HCT116 (cell line): ENCODE results near the gene BCL11A. TPM values are rescaled to one million over a fixed set of nuclear protein-coding genes. Genes with fewer than 3 reads are reported as not detected.

ENCODE experiments used
- ATAC-seq: fragments of 200-7000 bp; cut with Tn5 transposase; 2 replicates; pipeline ENCODE4 v1.9.1; 2020; ENCODE audit warnings: mild to moderate bottlenecking, moderate library complexity
- BruUV-seq: library from RNA; stranded (reverse); fragments of 400-500 nt; replicated peaks from 2 replicates; lab custom pipeline; 2021; lab: Mats Ljungman, UMichigan
- CTCF ChIA-PET: fragments of 300-600 bp; sonication (Branson Sonifier 250); formaldehyde crosslinking; loops from one replicate; lab custom pipeline; 2021; ENCODE audit warnings: antibody characterized with exemption; lab: Charles Lee
- POLR2A ChIA-PET: fragments of 300-600, 350-600 bp; sonication (Branson Sonifier 250); formaldehyde crosslinking; loops from one replicate; lab custom pipeline; 2021; ENCODE audit warnings: antibody characterized with exemption; lab: Charles Lee
- RAD21 ChIA-PET, 2 experiments: fragments of 300-600 bp; sonication (Branson Sonifier 250); formaldehyde crosslinking; loops; one replicate each; lab custom pipeline; 2023; ENCODE audit warnings: low total read pairs in 2 of 2; ENCODE audit not compliant: uncharacterized antibody in 2 of 2, unreplicated experiment in 2 of 2, low non-redundant PET in 1 of 2; lab: Charles Lee
- DNase-seq: peaks from one replicate; pipeline ENCODE4 v3.0.0-alpha.2; 2010; ENCODE audit warnings: low read depth, low spot score
- H2AFZ ChIP-seq: fragments of 200-600 bp; shearing (Covaris generic), sonication (generic); 2 replicates; pipeline ENCODE4 v1.6.1; 2017; ENCODE audit warnings: low read depth, mixed run types, mixed read lengths, antibody characterized with exemption, low read length; ENCODE audit not compliant: poor library complexity, severe bottlenecking
- H3K27ac ChIP-seq: 2 replicates; pipeline ENCODE4 v1.5.1; 2012; ENCODE audit warnings: low read depth, low read length
- H3K27me3 ChIP-seq: fragments of 200-600 bp; sonication (generic); 2 replicates; pipeline ENCODE4 v1.6.1; 2016; ENCODE audit warnings: mixed run types, low read length, mixed read lengths; ENCODE audit not compliant: insufficient read depth
- H3K36me3 ChIP-seq, 2 experiments: fragments of 200-500 bp in 1 of 2; fragments of 200-600 bp in 1 of 2; sonication (Bioruptor generic) in 1 of 2; sonication (generic) in 1 of 2; 2 replicates each; pipeline versions ENCODE4 v1.5.1 to v1.6.1; 2014 to 2016; ENCODE audit warnings: low read length in 2 of 2, inconsistent platforms in 1 of 2, mixed read lengths in 1 of 2, mixed run types in 1 of 2; ENCODE audit not compliant: insufficient read depth in 2 of 2, control insufficient read depth in 1 of 2
- H3K4me1 ChIP-seq, 2 experiments: fragments of 200-600 bp in 1 of 2; sonication (generic) in 1 of 2; 2 replicates each; pipeline versions ENCODE4 v1.5.1 to v1.6.1; 2012 to 2017; ENCODE audit warnings: low read length in 2 of 2, inconsistent platforms in 1 of 2, mild to moderate bottlenecking in 1 of 2, mixed read lengths in 1 of 2, mixed run types in 1 of 2, moderate library complexity in 1 of 2; ENCODE audit not compliant: insufficient read depth in 2 of 2, control insufficient read depth in 1 of 2
- H3K4me2 ChIP-seq: fragments of 200-600 bp; sonication (generic); 2 replicates; pipeline ENCODE4 v1.6.1; 2017; ENCODE audit warnings: mixed run types, low read length, mixed read lengths
- H3K4me3 ChIP-seq, 2 experiments: fragments of 200-600 bp in 1 of 2; sonication (generic) in 1 of 2; replicated peaks in 1 of 2; 2 replicates each; pipeline ENCODE4 v1.5.1; 2011 to 2016; ENCODE audit warnings: low read length in 2 of 2, control low read depth in 1 of 2, low read depth in 1 of 2, mild to moderate bottlenecking in 1 of 2, mixed read lengths in 1 of 2, mixed run types in 1 of 2
- H3K79me2 ChIP-seq: fragments of 200-600 bp; sonication (generic); 2 replicates; pipeline ENCODE4 v1.6.1; 2017; ENCODE audit warnings: mild to moderate bottlenecking, mixed run types, low read length, moderate library complexity, mixed read lengths; ENCODE audit not compliant: insufficient read depth
- H3K9ac ChIP-seq: fragments of 200-600 bp; sonication (generic); 2 replicates; pipeline ENCODE4 v1.6.1; 2016; ENCODE audit warnings: low read length, mixed read lengths
- H3K9me2 ChIP-seq: fragments of 200-600 bp; sonication (generic), shearing (Covaris generic); 2 replicates; pipeline ENCODE4 v1.6.1; 2017; ENCODE audit warnings: mixed run types, mild to moderate bottlenecking, moderate library complexity; ENCODE audit not compliant: insufficient read depth
- H3K9me3 ChIP-seq, 2 experiments: fragments of 200-500 bp in 1 of 2; fragments of 200-600 bp in 1 of 2; sonication (Bioruptor generic) in 1 of 2; sonication (generic) in 1 of 2; 2 replicates each; pipeline ENCODE4 v1.6.1; 2014 to 2017; ENCODE audit warnings: low read length in 2 of 2, mixed read lengths in 2 of 2, inconsistent platforms in 1 of 2, low read depth in 1 of 2, mild to moderate bottlenecking in 1 of 2, mixed run types in 1 of 2, moderate library complexity in 1 of 2; ENCODE audit not compliant: control insufficient read depth in 1 of 2, insufficient read depth in 1 of 2
- H4K20me1 ChIP-seq: fragments of 200-600 bp; sonication (generic), shearing (Covaris generic); 2 replicates; pipeline ENCODE4 v1.6.1; 2017; ENCODE audit warnings: mixed run types, mild to moderate bottlenecking, moderate library complexity; ENCODE audit not compliant: insufficient read depth
- ATF3 ChIP-seq: IDR thresholded peaks from 2 replicates; pipeline ENCODE4 v1.6.1; 2012
- CBX3 ChIP-seq: IDR thresholded peaks from 2 replicates; pipeline ENCODE4 v1.6.1; 2012; ENCODE audit warnings: low read depth
- CTCF ChIP-seq, 3 experiments: fragments of 200-600 bp in 1 of 3; sonication (generic) in 1 of 3; IDR thresholded peaks in 2 of 3; conservative IDR thresholded peaks in 1 of 3; 2 replicates each; pipeline ENCODE4 v1.5.1; 2012 to 2017; ENCODE audit warnings: low read depth in 2 of 3, low read length in 2 of 3, antibody characterized with exemption in 1 of 3, borderline replicate concordance in 1 of 3, control low read depth in 1 of 3, mild to moderate bottlenecking in 1 of 3, mixed read lengths in 1 of 3, mixed run types in 1 of 3, moderate library complexity in 1 of 3; ENCODE audit not compliant: insufficient read depth in 1 of 3
- EGR1 ChIP-seq: IDR thresholded peaks from 2 replicates; pipeline ENCODE4 v1.6.1; 2012; ENCODE audit warnings: low read depth
- ELF1 ChIP-seq: IDR thresholded peaks from 2 replicates; pipeline ENCODE4 v1.6.1; 2012; ENCODE audit warnings: low read depth, borderline replicate concordance
- FOSL1 ChIP-seq: IDR thresholded peaks from 2 replicates; pipeline ENCODE4 v1.6.1; 2012; ENCODE audit warnings: low read depth
- MAX ChIP-seq: IDR thresholded peaks from 2 replicates; pipeline ENCODE4 v1.6.1; 2012
- POLR2A ChIP-seq: IDR thresholded peaks from 2 replicates; pipeline ENCODE4 v1.7.0; 2011; ENCODE audit warnings: borderline replicate concordance; ENCODE audit not compliant: insufficient read depth, insufficient read length; ENCODE audit errors: extremely low read depth
- POLR2AphosphoS5 ChIP-seq: IDR thresholded peaks from 2 replicates; pipeline ENCODE4 v1.6.1; 2011; ENCODE audit warnings: mild to moderate bottlenecking, low read depth, low read length, moderate library complexity
- SIN3A ChIP-seq: IDR thresholded peaks from 2 replicates; pipeline ENCODE4 v1.6.1; 2012; ENCODE audit warnings: low read depth
- SRF ChIP-seq: IDR thresholded peaks from 2 replicates; pipeline ENCODE4 v1.6.1; 2012; ENCODE audit warnings: low read depth
- YY1 ChIP-seq: IDR thresholded peaks from 2 replicates; pipeline ENCODE4 v1.6.1; 2011; ENCODE audit warnings: low read length, low read depth, moderate library complexity, mild to moderate bottlenecking; ENCODE audit not compliant: insufficient replicate concordance; ENCODE audit errors: extremely low read depth
- ZBTB33 ChIP-seq: IDR thresholded peaks from 2 replicates; pipeline ENCODE4 v1.6.1; 2011; ENCODE audit warnings: mild to moderate bottlenecking, low read length, moderate library complexity; ENCODE audit not compliant: insufficient replicate concordance; ENCODE audit errors: extremely low read depth
- ZNF274 ChIP-seq: fragments of 200-500 bp; sonication (Bioruptor generic); IDR thresholded peaks from 2 replicates; pipeline ENCODE4 v1.6.1; 2014; ENCODE audit warnings: mild to moderate bottlenecking, low read depth, low read length, inconsistent platforms
- intact Hi-C: fragments of 100-400 bp; cut with micrococcal nuclease; formaldehyde crosslinking; loops from 2 replicates; pipeline ENCODE4 v1.10.0; 2022
- total RNA-seq: library from RNA; stranded (reverse); gene quantifications from one replicate; pipeline ENCODE4 v1.2.1, GENCODE V29; 2021; ENCODE audit not compliant: unreplicated experiment

Gene BCL11A
- total RNA-seq, 1 experiment from 2014 or later, result 0.71 TPM

DNA sequence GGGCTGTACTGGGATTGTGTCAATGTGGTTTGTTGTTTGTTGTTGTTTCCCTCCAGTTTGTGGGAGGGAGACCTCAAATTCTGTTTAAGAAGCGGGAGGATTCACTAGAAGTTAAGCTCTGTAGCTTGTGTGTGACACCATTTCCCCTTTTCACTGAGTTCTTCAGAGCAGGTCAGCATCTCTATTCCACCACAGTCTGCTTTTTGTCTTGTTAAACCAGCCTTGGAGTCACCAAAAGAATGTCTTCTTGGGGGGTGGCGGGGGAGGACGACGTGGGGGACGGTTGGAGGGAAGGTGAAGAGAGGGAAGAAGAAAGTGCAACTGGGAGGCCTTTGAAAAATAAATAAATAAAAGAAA is 2.3 kb upstream of the BCL11A start:
- no peaks in the 10 kb centered on the region for H4K20me1 ChIP-seq
- peak overlapping the region; percentile 57 to 67; a peak in 3 of 4 replicates for H3K4me3 ChIP-seq
- TF ChIP-seq SRF (no peak), MAX (no peak), ZNF274 (no peak), SIN3A (no peak), CTCF (IDR thresholded peaks at IDR 0.05 in 2 of 3, conservative IDR thresholded peaks at IDR 0.05 in 1 of 3; ENCODE audit: borderline replicate concordance in 1 of 3, insufficient read depth in 1 of 3, low read depth in 2 of 3, low read length in 2 of 3) (no peak), ELF1 (no peak), EGR1 (no peak), ATF3 (no peak), YY1 (no peak), FOSL1 (no peak), POLR2AphosphoS5 (no peak), ZBTB33 (no peak), CBX3 (no peak), POLR2A (no peak)
- peaks cover 2 to 25% of the 10 kb centered on the region in 2 experiments; a peak in 2 of 4 replicates for H3K4me1 ChIP-seq
- peak overlapping the region; percentile 98 for H3K4me2 ChIP-seq
- CTCF ChIA-PET, result interaction anchor here (1.5 kb wide), 1 partner anchor 26 kb away, joined by 6 read pairs; no protein-coding TSS in a partner anchor
- H3K9me3 ChIP-seq, result no peaks in the 10 kb centered on the region
- H3K9me2 ChIP-seq, result no peaks in the 10 kb centered on the region
- peaks cover 60% of the 10 kb centered on the region for H3K27me3 ChIP-seq
- H3K79me2 ChIP-seq, result no peaks in the 10 kb centered on the region
- ATAC-seq (no peak), DNase-seq (no peak)
- no peak overlapping the region for H3K9ac ChIP-seq
- H3K27ac ChIP-seq, result no peak overlapping the region
- no TSS peak for BruUV-seq
- RAD21 ChIA-PET, result no interaction called here
- intact Hi-C loops, result loop anchor here (10.0 kb wide), 1 partner anchor 1251 kb away; no protein-coding TSS in a partner anchor
- peak overlapping the region; percentile 88 for H2AFZ ChIP-seq
- H3K36me3 ChIP-seq, result no peaks in the 10 kb centered on the region
- POLR2A ChIA-PET, result no interaction called here
